RPMI7951 (cell line): ENCODE measurements around the gene AUH. TPM values are rescaled to one million over a fixed set of nuclear protein-coding genes. Genes with fewer than 3 reads are reported as not detected.

Source experiments
- DNase-seq: peaks from one replicate; pipeline ENCODE4 v3.0.0-alpha.2; 2012; ENCODE audit warnings: low read depth
- total RNA-seq: library from RNA; depleted of rRNA; stranded (reverse); fragments of >200 nt; shearing (Covaris generic); gene quantifications from 2 replicates; pipeline ENCODE4 v1.2.3, GENCODE V29; 2014

The AUH gene
- total RNA-seq, 1 experiment from 2014 or later, result 14.8 TPM

GRCh38 chr9:91188719-91189590 is 172.8 kb downstream of the AUH start:
- no peak for DNase-seq

GRCh38 chr9:91187965-91188344 is 173.8 kb downstream of the AUH start:
- peak; percentile 85 for DNase-seq

- no peak for DNase-seq
These were observed 174.3 kb downstream of the AUH start for GRCh38 chr9:91187311-91187964.

DNA sequence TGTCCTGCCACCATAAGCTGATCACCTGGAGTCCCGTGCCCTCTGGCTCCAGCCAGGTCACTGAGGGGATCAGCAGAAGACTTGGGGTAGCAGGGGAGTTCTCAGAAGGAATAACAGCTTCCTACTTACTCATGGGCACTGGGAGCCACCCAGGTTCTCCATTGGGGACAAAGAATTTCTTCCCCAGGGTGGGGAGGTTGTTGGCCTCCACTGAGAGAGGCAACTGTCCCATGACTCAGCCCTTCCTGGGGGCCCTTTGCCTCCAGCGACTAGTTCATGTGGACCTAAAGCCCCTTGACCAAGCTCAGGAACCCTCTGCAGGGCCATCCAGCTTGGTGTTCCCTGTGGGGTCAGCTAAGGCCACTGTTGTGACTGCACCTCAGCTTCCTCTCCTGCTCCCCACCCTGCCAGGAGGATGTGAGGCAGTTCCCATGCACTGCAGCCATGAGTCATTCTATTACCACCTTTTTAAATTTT is 175.0 kb downstream of the AUH start:
- peak; percentile 80 for DNase-seq

DNA sequence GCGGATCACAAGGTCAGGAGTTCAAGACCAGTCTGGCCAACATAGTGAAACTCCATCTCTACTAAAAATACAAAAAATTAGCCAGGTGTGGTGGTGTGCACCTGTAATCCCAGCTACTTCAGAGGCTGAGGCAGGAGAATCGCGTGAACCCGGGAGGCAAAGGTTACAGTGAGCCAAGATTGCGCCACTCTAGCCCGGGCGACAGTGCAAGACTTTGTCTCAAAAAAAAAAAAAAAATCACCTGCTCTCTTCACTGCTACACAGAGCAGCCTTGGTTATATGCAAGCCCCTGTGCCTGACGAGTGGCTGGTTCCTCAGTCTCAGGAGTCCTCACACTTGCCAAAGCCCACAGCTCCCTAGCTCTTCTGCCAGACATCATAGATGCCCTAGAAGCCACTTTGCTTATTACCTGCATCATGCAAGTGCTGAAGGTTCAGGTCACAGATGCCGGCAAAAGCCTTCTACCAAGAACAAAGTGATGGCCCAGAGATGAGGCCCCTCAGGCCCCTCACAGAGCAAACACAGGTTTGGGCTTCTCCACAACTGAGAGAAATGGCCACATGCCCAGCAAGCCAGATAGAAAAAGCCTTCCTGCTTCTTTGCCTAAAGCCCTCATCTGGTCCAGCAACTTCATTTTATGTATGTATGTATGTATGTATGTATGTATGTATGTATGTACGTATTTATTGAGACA is 176.4 kb downstream of the AUH start:
- no peak for DNase-seq

GRCh38 chr9:91182429-91183225 is 179.1 kb downstream of the AUH start:
- no peak for DNase-seq

DNA sequence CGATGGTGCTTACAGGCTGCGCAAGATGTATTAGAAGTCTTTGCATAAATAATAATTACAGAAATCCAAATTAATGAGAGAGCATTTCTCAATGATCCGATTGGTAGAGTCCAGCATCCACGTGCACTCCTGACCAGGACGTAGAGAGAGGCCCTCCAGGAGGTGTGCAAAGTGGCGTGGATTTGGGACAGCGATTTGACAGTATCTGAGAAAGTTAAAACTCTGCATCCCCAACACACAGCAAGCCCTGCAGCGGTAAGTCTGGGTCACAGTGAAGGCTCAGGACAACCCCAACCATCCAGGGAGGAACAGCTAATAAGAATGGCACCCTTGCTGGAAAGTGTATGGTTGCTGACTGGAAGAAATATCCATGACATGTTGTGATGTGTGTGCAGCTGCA is 180.2 kb downstream of the AUH start:
- no peak for DNase-seq

DNA sequence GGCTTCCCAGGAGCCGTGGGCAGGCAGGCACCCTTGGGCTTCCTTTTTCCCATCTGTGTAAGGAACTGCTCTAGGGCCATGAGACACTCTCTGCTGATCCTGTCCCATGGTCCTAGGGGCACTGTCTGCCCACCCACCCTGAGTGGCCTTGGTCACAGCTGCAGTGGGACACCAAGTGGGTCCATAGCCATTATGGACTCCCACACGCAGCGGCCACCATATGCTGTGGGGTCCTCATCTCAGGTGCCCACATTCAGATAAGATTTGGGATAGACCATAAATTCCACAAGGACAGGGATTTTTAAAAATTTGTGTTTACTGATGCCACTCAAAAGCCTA is 180.8 kb downstream of the AUH start:
- no peak for DNase-seq

DNA sequence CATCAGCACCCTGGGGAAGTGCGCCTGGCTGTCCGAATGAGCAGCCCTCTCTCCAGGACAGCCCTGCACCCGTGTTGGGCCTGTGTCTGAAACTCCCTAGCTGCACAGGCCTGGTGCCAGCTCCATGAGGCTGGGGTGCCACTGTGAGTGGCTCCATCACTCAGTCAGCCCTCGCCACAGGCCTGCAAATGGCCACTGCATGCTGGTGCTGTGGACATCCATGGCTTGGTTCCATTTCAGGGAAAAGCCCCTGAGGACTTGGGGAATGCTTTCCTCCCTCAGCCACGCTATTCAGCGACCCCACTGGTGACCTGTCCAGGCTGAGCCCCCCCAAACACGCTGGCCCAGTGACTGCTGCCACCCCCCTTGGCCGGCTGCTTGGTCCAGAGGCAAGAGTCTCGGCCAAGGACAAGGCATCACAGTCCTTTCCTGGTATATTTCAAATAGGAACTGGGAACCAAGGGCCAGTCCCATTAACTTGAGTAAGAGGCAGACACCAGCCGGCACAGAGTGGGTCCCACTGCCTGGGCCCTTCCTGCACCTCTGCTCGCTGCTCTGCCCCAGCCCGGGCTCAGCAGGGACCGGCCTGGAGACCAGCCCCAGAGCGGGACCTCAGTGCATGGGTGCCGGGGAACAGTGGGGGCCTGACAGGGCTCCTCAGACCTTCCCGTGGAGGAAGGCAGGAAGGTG is 181.3 kb downstream of the AUH start:
- DNase-seq, result no peak

DNA sequence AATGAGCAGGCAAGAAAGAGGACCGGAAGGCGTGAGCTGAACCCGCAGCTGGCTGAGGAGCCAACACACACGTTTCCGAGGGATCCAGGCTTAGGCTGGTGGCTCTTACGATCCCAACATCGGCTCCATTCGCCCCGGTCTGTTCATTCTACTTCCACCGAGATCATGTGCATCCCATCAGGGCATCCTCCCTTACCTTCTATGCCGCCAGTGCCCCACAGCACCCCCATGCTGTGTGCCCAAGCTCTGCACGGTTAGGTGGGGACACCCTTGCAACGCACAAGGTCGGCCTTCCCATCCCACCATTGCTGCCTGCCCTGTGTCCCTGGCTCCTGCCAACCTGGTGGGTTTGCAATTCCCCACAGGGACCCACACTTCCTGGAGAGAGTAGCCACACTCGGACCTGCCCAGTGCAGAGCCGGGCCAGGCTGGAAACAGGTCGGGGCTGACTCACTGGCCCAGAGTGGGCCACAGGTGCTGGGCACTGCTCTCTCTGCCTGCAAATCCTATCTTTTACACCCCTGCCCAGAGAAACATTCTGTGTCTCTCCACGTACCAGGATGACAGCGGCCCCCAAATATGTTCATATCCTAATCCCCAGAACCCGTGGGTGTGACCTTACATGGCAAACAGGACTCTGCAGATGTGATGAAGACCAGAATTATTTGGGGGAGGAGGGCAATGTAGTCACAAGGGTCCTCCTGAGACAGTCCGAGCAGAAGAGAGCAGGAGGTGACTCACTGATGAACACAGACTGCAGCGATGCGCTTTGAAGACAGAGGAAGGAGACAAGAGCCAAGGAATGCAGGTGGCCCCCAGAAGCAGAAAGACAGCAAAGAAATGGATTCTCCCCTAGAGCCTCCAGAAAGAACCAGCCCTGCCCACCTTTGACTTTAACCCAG is 182.2 kb downstream of the AUH start:
- DNase-seq, result peak; percentile 61

GRCh38 chr9:91178281-91179236 is 183.2 kb downstream of the AUH start:
- DNase-seq, result no peak

GRCh38 chr9:91177661-91178280 is 183.9 kb downstream of the AUH start:
- DNase-seq, result peak; percentile 81

- no peak for DNase-seq
These were observed 184.6 kb downstream of the AUH start for GRCh38 chr9:91177081-91177480.

GRCh38 chr9:91176426-91176825 is 185.3 kb downstream of the AUH start:
- DNase-seq, result no peak

DNA sequence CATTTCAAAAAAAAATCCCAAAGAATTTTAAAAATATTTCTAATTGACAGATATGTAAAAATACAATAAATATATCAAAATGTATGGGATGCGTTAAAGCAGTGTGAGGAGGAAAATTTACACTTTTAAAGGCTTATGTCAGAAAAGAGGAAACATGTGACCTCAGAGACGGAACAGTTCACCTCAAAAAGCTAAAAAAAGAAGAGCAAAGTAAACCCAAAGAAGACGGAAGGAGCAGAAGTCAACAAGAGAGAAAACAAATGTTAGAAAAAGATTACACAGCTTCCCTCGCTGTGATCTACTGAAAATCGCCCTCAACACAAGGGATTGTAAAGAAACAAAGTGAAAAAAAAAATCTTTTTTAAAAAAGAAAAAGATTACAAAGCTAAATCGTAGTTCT is 186.9 kb downstream of the AUH start:
- no peak for DNase-seq

GRCh38 chr9:91172329-91172728 is 189.4 kb downstream of the AUH start:
- DNase-seq, result no peak

DNA sequence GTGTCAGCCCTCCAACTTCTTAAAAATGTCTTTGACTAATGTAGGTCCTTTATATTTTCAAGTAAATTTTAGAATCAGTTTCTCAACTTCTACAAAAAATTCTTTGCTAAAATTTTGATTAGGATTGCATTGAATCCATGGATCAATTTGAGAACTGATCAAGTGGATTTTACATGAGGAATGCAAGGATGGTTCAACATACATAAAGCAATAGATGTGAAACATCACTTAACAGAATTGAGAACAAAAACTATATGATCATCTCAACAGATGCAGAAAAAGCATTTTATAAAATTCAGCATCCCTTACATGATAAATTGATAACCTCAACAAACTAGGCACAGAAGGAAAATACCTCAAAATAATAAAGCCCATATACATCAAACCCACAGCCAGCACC is 190.8 kb downstream of the AUH start:
- DNase-seq, result no peak

DNA sequence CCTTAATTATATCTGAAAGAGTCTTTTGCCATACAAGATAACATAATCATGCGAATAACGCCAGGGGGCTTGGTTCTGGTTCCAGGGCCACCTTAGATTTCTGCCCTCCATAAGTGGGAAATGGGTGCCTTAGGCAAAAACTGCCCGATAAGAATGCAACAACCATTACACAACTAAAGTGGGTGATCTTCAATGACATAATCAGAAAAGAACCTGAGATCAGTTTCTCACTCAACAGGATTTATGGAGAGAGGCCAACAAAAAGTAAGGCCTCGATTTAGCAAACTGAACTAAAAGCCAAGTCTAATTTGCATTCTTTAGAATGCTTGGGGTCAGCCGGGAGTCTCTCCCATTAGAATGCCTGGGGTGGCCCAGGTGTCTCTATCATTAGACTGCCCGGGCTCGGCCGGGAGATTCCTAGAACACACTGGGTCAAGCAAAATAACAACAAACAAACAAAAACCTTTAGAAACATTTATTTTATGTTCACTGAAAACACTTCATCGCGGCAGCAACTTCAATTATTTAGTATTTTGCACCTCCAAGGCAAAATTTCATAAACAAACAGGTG is 194.8 kb downstream of the AUH start:
- DNase-seq, result no peak
